Measurements from ENCODE around the gene ARMC8. TPM values are rescaled to one million over a fixed set of nuclear protein-coding genes. Genes with fewer than 3 reads are reported as not detected.

Gene ARMC8
- total RNA-seq, 2 donors from 2014 or later = 55.6 to 75.8 TPM

DNA sequence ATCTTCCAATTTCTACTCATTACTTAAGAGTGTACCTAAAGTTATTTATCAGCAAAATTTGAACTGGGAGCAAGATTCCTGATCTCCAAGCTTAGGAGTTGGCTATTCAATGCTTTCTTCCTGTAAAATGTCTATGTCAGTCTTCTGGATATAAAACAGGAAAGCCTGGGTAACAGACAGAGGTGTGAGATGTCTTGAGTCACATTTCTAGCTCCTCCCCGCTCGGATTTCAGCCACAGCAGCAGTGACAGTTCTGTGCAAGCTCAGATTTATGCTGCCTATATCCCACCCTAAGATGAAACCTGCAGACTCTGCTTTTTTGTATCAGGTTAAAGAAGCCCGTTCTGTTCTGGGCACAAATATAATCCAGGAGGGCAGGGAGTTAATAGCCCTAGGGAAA, 2.1 kb upstream of the ARMC8 start:
- ATAC-seq = no peak
- no peak overlapping the region for H3K27ac Mint-ChIP-seq
- H3K4me1 Mint-ChIP-seq = peaks cover 19% of the 10 kb centered on the region
- H3K36me3 Mint-ChIP-seq (ENCODE audit: low read depth) = no peaks in the 10 kb centered on the region
- H3K4me3 Mint-ChIP-seq = no peak overlapping the region
- H3K27me3 Mint-ChIP-seq = peaks cover 11% of the 10 kb centered on the region
- DNase-seq = no peak
- H3K9me3 ChIP-seq (ENCODE audit: control insufficient read depth, low read length, poor library complexity, severe bottlenecking) = no peaks in the 10 kb centered on the region

DNA sequence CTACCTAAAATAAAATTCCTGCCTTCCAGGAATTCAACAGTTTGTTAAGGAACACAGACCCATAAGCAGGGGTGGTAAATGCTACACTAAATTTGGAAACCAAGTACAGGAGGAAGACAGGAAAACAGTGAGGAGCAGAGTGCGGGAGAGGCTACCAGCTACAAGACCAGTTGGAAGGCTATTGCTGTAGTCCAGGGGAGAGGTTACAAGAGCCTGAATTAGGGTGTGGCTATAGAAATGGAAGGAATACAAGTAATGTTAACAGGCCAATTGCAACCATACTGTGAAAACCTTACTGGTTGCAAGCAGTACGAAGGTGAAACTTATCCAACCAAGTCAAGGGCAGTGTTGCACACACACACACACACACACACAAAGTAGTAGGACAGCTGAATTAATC, 880 bp upstream of the ARMC8 start:
- H3K4me3 Mint-ChIP-seq = peak overlapping the region; percentile 92
- H3K27me3 Mint-ChIP-seq = peaks cover 11% of the 10 kb centered on the region
- H3K27ac Mint-ChIP-seq = peak overlapping the region; percentile 89
- no peaks in the 10 kb centered on the region for H3K9me3 ChIP-seq (ENCODE audit: control insufficient read depth, low read length, poor library complexity, severe bottlenecking)
- H3K4me1 Mint-ChIP-seq = peaks cover 23% of the 10 kb centered on the region
- ATAC-seq = no peak
- no peak for DNase-seq
- H3K36me3 Mint-ChIP-seq (ENCODE audit: low read depth) = peaks cover 2% of the 10 kb centered on the region

DNA sequence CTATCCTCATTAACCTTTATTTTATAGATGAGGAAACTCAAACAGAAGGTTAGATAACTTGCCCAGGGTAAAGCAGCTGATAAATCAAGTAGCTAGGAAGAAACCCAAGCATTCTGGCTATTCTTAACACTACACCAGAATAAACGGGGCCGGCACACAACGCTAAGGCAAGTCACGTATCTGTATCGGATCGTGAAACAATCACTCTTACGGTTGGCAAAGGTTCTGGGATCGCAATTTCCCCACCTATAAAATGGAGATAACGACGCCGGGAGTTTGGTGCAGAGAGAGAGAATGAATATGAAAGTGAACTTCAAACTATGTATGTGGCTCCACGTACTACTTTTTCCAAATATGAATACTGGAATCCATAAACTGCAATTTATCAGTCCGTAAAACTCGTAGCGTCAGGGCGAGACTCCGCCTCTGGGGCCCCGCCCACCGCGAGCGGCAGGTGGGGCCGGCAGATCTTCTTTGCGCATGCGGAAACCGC, 252 bp upstream of the ARMC8 start:
- Mint-ChIP-seq H3K4me3 (peak overlapping the region; percentile 92), H3K27ac (peak overlapping the region; percentile 89), H3K27me3 (peaks cover 11% of the 10 kb centered on the region), H3K4me1 (peaks cover 28% of the 10 kb centered on the region), H3K36me3 (ENCODE audit: low read depth) (peaks cover 2% of the 10 kb centered on the region)
- peak; percentile 82 to 84 (median 82) for DNase-seq
- H3K9me3 ChIP-seq (ENCODE audit: control insufficient read depth, low read length, poor library complexity, severe bottlenecking) = no peaks in the 10 kb centered on the region
- peak; percentile 93 for ATAC-seq

DNA sequence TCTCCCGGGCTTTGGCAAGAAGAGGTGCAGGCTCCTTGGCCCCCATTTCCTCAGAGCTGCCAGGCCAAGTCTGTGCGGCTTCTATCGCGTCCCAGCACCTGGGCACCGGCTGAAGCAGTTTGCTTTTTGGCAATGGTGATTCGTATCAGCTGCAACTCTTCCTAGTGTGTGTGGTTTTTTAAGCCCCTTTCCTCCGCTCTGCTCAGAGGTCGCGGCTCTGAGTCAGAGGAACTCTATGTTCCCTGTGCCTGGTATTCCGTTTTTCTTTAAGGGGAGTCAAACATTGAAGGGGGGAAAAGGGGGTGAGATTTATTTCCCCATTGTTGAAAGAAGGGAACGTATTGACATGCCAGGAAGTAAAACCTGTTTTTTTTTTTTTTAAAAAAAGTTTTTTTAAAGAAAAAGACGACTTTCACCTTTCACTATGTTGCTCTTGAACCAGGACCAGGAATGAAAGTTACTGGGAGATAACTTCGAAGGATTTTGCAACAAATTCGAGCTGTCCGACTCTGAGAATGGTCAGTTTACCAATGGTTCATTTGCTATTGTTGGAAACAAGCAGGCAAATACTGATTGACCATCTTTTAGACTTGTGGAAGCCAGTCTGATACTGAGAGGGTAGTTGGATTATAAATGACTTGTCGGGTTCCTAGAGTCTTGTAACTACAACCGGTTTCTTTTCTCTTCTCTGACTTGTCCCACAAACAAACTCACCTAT, 1.1 kb downstream of the ARMC8 start:
- H3K9me3 ChIP-seq (ENCODE audit: control insufficient read depth, low read length, poor library complexity, severe bottlenecking) = no peaks in the 10 kb centered on the region
- DNase-seq (no peak), ATAC-seq (peak; percentile 31)
- Mint-ChIP-seq H3K4me3 (peak overlapping the region; percentile 92), H3K27me3 (peaks cover 11% of the 10 kb centered on the region), H3K4me1 (peaks cover 28% of the 10 kb centered on the region), H3K27ac (peak overlapping the region; percentile 89), H3K36me3 (ENCODE audit: low read depth) (peaks cover 2% of the 10 kb centered on the region)

DNA sequence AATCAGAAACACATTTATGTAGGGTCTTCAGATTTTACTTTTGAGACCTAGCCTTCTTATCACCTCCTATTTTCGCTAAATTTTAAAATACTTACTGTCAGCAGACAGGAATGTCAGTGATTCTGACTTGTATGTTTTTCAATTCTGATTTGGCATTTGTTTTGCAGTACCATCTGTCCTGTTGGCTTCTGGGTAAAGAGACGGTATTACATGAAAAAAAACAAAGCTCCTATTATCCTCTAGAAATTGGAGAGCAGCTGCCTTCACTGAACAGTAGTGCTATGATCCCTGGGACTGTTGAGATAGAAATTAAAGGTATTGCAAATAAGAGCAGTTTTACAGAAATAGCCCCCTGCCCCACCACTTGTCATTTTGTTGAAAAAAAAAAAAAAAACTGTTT, 8.4 kb downstream of the ARMC8 start:
- Mint-ChIP-seq H3K27ac (no peak overlapping the region), H3K27me3 (no peaks in the 10 kb centered on the region), H3K36me3 (ENCODE audit: low read depth) (peaks cover 8% of the 10 kb centered on the region), H3K4me3 (no peak overlapping the region), H3K4me1 (peaks cover 29% of the 10 kb centered on the region)
- no peak for DNase-seq
- ATAC-seq = no peak
- no peaks in the 10 kb centered on the region for H3K9me3 ChIP-seq (ENCODE audit: control insufficient read depth, low read length, poor library complexity, severe bottlenecking)

DNA sequence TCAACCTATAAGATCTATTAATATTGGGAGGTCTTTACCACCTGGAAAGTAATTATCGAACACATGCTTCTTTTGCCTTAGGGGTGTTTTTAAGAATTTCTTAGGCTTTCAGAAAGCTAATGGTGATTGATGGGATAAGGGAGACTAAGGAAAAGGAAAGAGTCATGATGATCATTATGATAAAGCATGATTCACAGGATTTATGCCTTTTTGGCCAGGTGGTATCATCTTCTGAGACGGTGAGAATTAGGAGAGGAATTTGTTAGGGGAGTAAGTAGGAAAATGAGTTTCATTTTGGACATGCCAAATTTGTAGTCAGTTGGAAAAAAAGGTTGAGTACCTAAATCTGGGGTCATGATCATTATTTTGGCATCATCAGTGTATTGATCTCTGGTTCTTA, 8.9 kb downstream of the ARMC8 start:
- no peaks in the 10 kb centered on the region for H3K9me3 ChIP-seq (ENCODE audit: control insufficient read depth, low read length, poor library complexity, severe bottlenecking)
- Mint-ChIP-seq H3K4me1 (peaks cover 25% of the 10 kb centered on the region), H3K27me3 (no peaks in the 10 kb centered on the region), H3K4me3 (no peak overlapping the region), H3K27ac (no peak overlapping the region), H3K36me3 (ENCODE audit: low read depth) (peaks cover 6% of the 10 kb centered on the region)
- DNase-seq (no peak), ATAC-seq (no peak)

DNA sequence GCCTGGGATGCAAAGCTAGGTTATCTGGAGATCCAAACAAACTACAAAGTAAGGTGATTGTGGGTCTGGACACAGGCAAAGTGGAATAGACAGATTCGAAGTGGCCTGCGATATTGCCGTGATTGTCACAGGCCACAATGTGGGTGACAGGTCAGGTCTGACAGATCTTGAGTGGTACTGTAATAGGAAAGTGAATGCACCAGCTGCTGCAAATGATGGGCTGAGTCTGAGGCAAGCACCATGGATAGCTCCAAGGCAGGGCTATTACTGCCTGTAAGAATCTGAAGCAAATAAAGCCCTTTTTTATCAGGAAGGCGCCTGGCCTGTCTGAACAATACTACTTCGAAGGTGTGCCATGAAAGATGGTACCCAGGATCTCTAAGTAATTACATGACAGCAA, 10.0 kb downstream of the ARMC8 start:
- peaks cover 21% of the 10 kb centered on the region for H3K4me1 Mint-ChIP-seq
- ATAC-seq = no peak
- H3K9me3 ChIP-seq (ENCODE audit: control insufficient read depth, low read length, poor library complexity, severe bottlenecking) = no peaks in the 10 kb centered on the region
- DNase-seq = no peak
- no peak overlapping the region for H3K4me3 Mint-ChIP-seq
- no peak overlapping the region for H3K27ac Mint-ChIP-seq
- H3K36me3 Mint-ChIP-seq (ENCODE audit: low read depth) = peaks cover 6% of the 10 kb centered on the region
- no peaks in the 10 kb centered on the region for H3K27me3 Mint-ChIP-seq

DNA sequence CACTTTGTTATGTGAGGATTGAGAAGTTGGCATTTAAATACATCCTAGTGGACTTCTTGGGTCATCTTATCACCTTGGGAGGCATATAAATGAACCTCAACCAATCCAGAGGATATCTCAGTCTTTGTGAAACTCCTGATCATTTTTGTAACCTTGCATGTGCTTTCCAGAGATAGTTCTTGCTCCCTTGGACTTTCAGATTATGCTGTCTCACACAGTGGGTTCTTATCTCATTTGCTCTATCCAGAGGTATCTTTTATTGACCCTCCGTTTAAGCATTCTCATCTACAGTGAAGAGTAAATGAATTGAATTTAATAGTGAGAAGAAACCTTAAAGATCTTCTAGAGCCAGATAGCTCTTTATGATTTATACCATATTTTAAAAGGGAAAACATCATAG, 10.4 kb downstream of the ARMC8 start:
- no peak for ATAC-seq
- no peaks in the 10 kb centered on the region for H3K9me3 ChIP-seq (ENCODE audit: control insufficient read depth, low read length, poor library complexity, severe bottlenecking)
- no peak for DNase-seq
- Mint-ChIP-seq H3K36me3 (ENCODE audit: low read depth) (peaks cover 6% of the 10 kb centered on the region), H3K4me3 (no peak overlapping the region), H3K4me1 (peaks cover 21% of the 10 kb centered on the region), H3K27ac (no peak overlapping the region), H3K27me3 (no peaks in the 10 kb centered on the region)

DNA sequence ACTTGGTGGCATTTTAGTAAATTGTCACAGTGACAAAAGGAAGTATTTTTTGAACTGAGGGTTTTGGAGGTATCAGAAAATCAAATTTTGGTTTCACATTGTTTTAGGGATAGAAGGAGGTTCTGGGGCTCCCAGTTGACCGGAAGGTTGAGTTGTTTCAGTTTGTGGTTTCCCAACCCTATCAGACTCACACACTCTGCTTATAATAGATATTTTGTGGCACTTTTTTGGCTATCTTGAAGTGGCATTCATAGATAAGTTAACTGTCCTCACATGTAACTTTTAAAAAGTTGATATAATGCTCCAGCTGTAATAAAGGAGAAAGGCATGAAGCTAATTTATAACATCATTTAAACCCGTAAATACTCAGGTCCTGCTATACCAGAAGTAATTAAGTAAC, 12.8 kb downstream of the ARMC8 start:
- H3K4me3 Mint-ChIP-seq = no peak overlapping the region
- H3K36me3 Mint-ChIP-seq (ENCODE audit: low read depth) = peaks cover 12% of the 10 kb centered on the region
- no peak for ATAC-seq
- no peaks in the 10 kb centered on the region for H3K27me3 Mint-ChIP-seq
- H3K27ac Mint-ChIP-seq = no peak overlapping the region
- no peak for DNase-seq
- H3K4me1 Mint-ChIP-seq = peaks cover 35% of the 10 kb centered on the region
- no peaks in the 10 kb centered on the region for H3K9me3 ChIP-seq (ENCODE audit: control insufficient read depth, low read length, poor library complexity, severe bottlenecking)

DNA sequence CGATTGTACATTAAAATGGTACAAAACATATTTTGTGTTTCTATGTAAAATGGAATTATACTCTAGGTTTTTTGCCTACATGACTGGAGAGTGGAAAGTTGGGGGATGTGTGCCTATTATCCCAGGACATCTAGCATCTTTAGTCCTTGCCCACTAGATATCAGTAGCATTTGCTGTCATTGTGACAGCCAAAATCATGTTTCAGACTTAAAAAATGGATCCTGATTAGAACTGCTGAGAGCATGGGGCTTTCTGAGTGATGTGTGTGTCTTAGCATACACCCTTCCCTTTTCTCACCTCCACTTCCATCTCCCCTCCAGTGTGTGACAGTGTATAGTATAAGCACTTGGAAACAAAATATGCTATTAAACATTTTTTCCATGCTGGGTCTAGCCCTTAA, 13.3 kb downstream of the ARMC8 start:
- Mint-ChIP-seq H3K4me1 (peaks cover 38% of the 10 kb centered on the region), H3K27me3 (no peaks in the 10 kb centered on the region), H3K27ac (no peak overlapping the region)

DNA sequence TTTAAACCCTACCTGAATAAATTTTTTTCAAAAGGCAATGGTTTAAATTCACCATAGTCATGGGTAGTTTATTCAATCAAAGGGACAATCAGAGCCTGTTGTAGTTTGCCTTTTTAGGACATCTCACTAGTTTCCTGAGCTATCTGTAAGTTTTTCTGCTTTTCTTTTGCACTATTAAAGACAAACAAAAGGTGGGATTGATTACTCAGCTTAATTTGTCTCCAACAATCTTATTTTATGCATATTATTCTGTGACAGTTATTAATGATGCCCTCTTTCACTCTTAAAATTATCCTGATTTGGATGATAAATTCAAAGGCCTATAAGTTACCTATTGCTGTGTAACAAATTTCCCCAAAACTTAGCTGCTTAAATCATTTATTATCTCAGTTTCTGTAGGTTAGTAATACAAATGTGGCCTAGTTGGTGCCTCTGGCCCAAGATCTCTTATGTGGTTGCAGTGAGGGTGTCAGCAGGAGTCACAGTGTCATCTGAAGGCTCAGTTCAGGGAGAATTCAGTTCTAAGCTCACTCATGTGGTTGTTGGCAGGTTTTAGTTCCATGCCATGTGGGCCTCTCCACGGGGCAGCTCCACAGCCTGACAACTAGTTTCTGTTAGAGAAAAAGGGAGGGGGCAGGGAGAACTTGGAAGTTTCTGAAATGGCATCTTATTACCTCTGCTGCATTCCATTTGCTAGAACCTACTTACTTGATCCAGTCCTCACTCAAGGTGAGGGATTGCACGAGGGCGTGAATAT, 16.0 kb downstream of the ARMC8 start:
- Mint-ChIP-seq H3K27me3 (no peaks in the 10 kb centered on the region), H3K36me3 (ENCODE audit: low read depth) (peaks cover 8% of the 10 kb centered on the region), H3K27ac (peak overlapping the region; percentile 43), H3K4me3 (no peak overlapping the region), H3K4me1 (peaks cover 46% of the 10 kb centered on the region)
- DNase-seq = no peak
- no peaks in the 10 kb centered on the region for H3K9me3 ChIP-seq (ENCODE audit: control insufficient read depth, low read length, poor library complexity, severe bottlenecking)
- no peak for ATAC-seq

More for the DNA sequence above, 13.3 kb downstream of the ARMC8 start:
- DNase-seq (no peak), ATAC-seq (no peak)
- no peaks in the 10 kb centered on the region for H3K9me3 ChIP-seq (ENCODE audit: control insufficient read depth, low read length, poor library complexity, severe bottlenecking)
- peaks cover 12% of the 10 kb centered on the region for H3K36me3 Mint-ChIP-seq (ENCODE audit: low read depth)
- H3K4me3 Mint-ChIP-seq = no peak overlapping the region

DNA sequence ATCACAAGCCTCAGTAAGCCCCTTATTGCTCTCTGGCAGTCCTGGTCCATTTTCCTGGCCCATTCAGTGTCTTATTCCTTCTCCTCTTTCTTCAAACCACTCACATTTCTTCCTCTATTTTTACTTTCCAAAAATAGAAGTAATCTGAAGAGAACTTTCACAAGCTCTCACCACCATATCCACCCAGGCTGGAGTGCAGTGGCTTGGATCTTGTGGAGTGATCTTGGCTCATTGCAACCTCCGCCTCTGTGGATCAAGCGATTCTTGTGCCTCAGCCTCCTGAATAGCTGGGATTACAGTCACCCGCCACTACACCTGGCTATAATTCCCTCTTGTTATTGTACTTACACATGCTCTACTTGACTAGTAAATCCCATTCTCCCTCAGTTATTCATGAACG, 16.8 kb downstream of the ARMC8 start:
- DNase-seq (no peak), ATAC-seq (no peak)
- peak overlapping the region; percentile 71 for H3K27ac Mint-ChIP-seq
- peaks cover 47% of the 10 kb centered on the region for H3K4me1 Mint-ChIP-seq
- no peaks in the 10 kb centered on the region for H3K9me3 ChIP-seq (ENCODE audit: control insufficient read depth, low read length, poor library complexity, severe bottlenecking)
- peaks cover 8% of the 10 kb centered on the region for H3K36me3 Mint-ChIP-seq (ENCODE audit: low read depth)
- H3K27me3 Mint-ChIP-seq = no peaks in the 10 kb centered on the region
- H3K4me3 Mint-ChIP-seq = no peak overlapping the region

DNA sequence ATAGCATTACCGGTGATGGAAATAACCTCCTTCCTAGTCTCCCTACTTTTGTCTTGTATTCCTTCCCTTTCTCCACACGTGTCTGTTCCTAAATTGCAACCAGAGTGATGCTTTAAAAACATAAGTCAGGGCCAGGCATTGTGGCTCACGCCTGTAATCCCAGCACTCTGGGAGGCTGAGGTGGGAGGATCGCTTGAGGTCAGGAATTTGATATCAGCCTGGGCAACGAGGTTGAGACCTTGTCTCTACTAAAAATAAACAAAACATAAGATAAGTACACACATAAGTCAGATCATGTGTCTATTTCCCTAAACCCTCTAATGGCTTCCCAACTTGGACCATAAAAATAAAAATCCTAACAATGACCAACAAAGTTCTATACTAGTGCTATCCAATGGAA, 18.4 kb downstream of the ARMC8 start:
- Mint-ChIP-seq H3K4me1 (peaks cover 37% of the 10 kb centered on the region), H3K4me3 (no peak overlapping the region), H3K27ac (no peak overlapping the region), H3K27me3 (no peaks in the 10 kb centered on the region), H3K36me3 (ENCODE audit: low read depth) (peaks cover 8% of the 10 kb centered on the region)
- ATAC-seq = no peak
- no peaks in the 10 kb centered on the region for H3K9me3 ChIP-seq (ENCODE audit: control insufficient read depth, low read length, poor library complexity, severe bottlenecking)
- DNase-seq = no peak
